ENCODE measurements around the gene EXOSC10. TPM values are rescaled to one million over a fixed set of nuclear protein-coding genes. Genes with fewer than 3 reads are reported as not detected.
"Not testable (repeated sequence)": the region's sequence is repeated elsewhere in the genome, so short reads cannot be mapped to it uniquely, and the experiment has no call there.

EXOSC10 gene
- total RNA-seq, 2 donors from 2014 or later, result 70.2 to 84.6 TPM

DNA sequence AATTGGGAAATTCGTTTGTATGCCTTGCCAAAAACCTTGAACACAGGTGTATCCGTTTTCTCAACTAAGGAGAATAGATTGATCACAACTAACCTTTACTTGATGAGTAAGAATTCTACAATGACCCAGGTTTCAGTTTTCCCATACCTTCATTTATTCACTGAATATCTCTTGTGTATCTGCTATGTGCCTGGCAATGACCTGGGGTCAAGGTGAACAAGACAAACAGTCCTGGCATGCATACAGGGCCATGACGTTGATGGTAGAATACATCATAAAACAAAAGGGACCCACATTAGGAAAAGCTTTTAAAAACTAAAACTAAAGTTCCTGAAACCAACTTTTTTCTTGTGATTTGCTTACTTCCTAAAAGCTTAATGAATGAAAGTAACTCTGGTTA, 32.1 kb upstream of the EXOSC10 start:
- Mint-ChIP-seq H3K27me3 (ENCODE audit: low read depth) (no peaks in the 10 kb centered on the region), H3K4me3 (no peak overlapping the region), H3K36me3 (ENCODE audit: insufficient read depth in 2 of 2) (peaks cover 5 to 11% of the 10 kb centered on the region in 2 donors), H3K27ac (no peak overlapping the region), H3K4me1 (ENCODE audit: low read depth) (no peaks in the 10 kb centered on the region), H3K9me3 (no peaks in the 10 kb centered on the region)
- no peak for ATAC-seq (replicated peaks in 1 of 2)
- DNase-seq, result no peak

GRCh38 chr1:11130406-11130805, 30.7 kb upstream of the EXOSC10 start:
- H3K4me1 Mint-ChIP-seq (ENCODE audit: low read depth), result peaks cover under 1% of the 10 kb centered on the region
- no peaks in the 10 kb centered on the region for H3K9me3 Mint-ChIP-seq
- no peak overlapping the region for H3K27ac Mint-ChIP-seq
- DNase-seq (no peak), ATAC-seq (replicated peaks in 1 of 2) (no peak)
- H3K27me3 Mint-ChIP-seq (ENCODE audit: low read depth), result no peaks in the 10 kb centered on the region
- H3K4me3 Mint-ChIP-seq, result no peak overlapping the region
- H3K36me3 Mint-ChIP-seq (ENCODE audit: insufficient read depth in 2 of 2), result peaks cover 8 to 20% of the 10 kb centered on the region in 2 donors

DNA sequence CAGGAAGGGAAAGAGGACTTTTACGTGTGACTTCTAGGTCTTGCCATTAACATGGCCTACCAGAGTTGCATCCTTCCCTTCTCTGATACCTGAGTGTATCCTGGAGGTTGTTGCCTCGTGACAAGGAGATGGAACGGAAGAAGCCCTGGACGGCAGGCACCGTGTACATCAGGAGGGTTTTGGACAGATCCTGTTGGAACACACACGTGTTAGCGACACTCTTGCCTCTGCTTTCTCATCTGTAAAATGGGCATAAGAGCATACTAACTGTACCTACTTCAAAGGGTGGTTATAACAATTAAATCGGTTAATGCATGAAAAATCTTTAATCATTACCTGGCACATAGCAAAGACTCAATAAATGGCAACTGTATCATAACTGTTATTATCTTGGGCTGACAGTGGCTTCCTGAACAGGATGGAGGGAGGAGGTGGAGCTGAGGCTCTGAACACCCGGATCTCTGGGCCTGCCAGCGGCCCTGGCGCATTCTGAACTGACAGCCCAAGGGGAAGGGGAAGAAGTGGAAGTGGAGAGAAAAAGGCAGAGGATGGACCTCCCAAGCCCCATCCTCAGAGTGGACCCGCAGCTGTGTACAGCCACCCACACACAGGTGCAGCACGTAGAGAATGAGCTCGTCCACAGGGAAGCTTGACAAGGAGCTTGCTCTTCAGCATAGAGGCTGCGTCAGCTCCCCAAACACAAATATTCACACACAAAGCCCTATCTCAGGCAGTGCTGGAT, 30.2 kb upstream of the EXOSC10 start:
- Mint-ChIP-seq H3K4me3 (no peak overlapping the region), H3K27me3 (ENCODE audit: low read depth) (no peaks in the 10 kb centered on the region), H3K36me3 (ENCODE audit: insufficient read depth in 2 of 2) (peaks cover 9 to 24% of the 10 kb centered on the region in 2 donors), H3K27ac (no peak overlapping the region), H3K4me1 (ENCODE audit: low read depth) (peaks cover 6% of the 10 kb centered on the region), H3K9me3 (no peaks in the 10 kb centered on the region)
- no peak for ATAC-seq (replicated peaks in 1 of 2)
- no peak for DNase-seq

- Mint-ChIP-seq H3K36me3 (ENCODE audit: insufficient read depth in 2 of 2) (peaks cover 9 to 31% of the 10 kb centered on the region in 2 donors), H3K4me1 (ENCODE audit: low read depth) (peaks cover 6% of the 10 kb centered on the region), H3K9me3 (no peaks in the 10 kb centered on the region), H3K4me3 (no peak overlapping the region), H3K27me3 (ENCODE audit: low read depth) (no peaks in the 10 kb centered on the region), H3K27ac (no peak overlapping the region)
- DNase-seq (no peak), ATAC-seq (replicated peaks in 1 of 2) (no peak)
Observed at GRCh38 chr1:11126569-11126968, 26.9 kb upstream of the EXOSC10 start.

DNA sequence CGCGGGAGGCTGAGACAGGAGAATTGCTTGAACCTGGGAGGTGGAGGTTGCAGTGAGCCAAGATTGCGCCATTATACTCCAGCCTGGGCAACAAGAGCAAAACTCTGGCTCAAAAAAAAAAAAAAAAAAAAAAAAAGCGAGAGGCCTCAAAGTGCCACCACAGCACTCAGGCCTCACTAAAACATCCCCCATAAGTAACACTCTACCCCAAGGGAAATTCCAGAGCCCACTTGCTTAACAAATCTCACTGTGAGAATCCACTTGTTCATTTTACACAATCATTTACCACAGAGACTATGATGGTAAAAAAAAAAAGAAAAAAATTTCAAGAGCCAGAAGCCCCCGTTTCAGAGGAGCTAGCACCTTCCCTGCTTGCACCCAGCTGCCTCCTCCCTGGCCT, 26.3 kb upstream of the EXOSC10 start:
- H3K9me3 Mint-ChIP-seq, result no peaks in the 10 kb centered on the region
- no peak overlapping the region for H3K4me3 Mint-ChIP-seq
- H3K36me3 Mint-ChIP-seq (ENCODE audit: insufficient read depth in 2 of 2), result peaks cover 9 to 33% of the 10 kb centered on the region in 2 donors
- no peak for DNase-seq
- H3K27me3 Mint-ChIP-seq (ENCODE audit: low read depth), result no peaks in the 10 kb centered on the region
- H3K4me1 Mint-ChIP-seq (ENCODE audit: low read depth), result peaks cover 6% of the 10 kb centered on the region
- H3K27ac Mint-ChIP-seq, result no peak overlapping the region
- ATAC-seq (replicated peaks in 1 of 2), result peak; percentile 18 to 42

DNA sequence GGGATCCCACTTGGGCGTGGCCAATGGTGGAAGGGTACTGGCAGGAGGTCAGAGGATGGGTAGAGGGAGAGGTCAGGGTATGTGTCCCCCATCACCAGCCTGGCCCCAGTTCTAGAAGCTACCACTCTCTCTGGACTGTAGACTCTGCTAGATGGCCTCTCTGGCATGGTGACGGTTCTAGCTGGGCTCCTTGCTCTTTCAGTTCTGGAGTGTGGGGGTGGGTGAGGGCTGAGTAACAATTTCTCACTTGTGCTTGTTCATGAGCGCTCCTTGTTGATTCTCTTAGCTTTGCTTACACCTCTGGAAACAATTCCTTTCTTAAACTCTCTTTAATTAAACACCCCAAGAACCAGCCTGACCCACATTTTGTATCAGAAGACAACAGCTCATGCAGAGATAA, 25.3 kb upstream of the EXOSC10 start:
- no peaks in the 10 kb centered on the region for H3K9me3 Mint-ChIP-seq
- DNase-seq (no peak), ATAC-seq (replicated peaks in 1 of 2) (no peak)
- H3K27me3 Mint-ChIP-seq (ENCODE audit: low read depth), result no peaks in the 10 kb centered on the region
- H3K27ac Mint-ChIP-seq, result peak overlapping the region; percentile 72
- H3K4me3 Mint-ChIP-seq, result no peak overlapping the region
- peaks cover 9 to 32% of the 10 kb centered on the region in 2 donors for H3K36me3 Mint-ChIP-seq (ENCODE audit: insufficient read depth in 2 of 2)
- H3K4me1 Mint-ChIP-seq (ENCODE audit: low read depth), result peaks cover 6% of the 10 kb centered on the region

DNA sequence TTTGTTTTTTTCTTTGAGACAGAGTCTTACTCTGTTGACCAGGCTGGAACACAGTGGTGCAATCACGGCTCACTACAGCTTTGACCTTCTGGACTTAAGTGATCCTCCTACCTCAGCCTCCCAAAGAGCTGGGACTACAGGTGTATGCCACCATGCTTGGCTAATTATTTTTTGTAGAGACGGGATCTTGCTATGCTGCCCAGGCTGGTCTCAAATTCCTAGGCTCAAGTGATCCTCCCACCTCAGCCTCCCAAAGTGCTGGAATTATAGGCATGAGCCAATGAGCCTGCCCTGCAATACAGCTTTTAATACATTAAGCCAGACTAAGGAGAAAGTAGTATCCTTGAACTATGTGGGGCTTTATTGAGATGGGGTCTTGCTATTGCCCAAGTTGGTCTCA, 16.6 kb upstream of the EXOSC10 start:
- ATAC-seq (replicated peaks in 1 of 2) (no peak), DNase-seq (no peak)
- H3K27me3 Mint-ChIP-seq (ENCODE audit: low read depth), result no peaks in the 10 kb centered on the region
- H3K27ac Mint-ChIP-seq, result no peak overlapping the region
- H3K4me3 Mint-ChIP-seq, result no peak overlapping the region
- peaks cover 1 to 17% of the 10 kb centered on the region in 2 donors for H3K36me3 Mint-ChIP-seq (ENCODE audit: insufficient read depth in 2 of 2)
- no peaks in the 10 kb centered on the region for H3K4me1 Mint-ChIP-seq (ENCODE audit: low read depth)
- H3K9me3 Mint-ChIP-seq, result no peaks in the 10 kb centered on the region

GRCh38 chr1:11114966-11115365, 15.3 kb upstream of the EXOSC10 start:
- Mint-ChIP-seq H3K36me3 (ENCODE audit: insufficient read depth in 2 of 2) (peaks cover 3 to 15% of the 10 kb centered on the region in 2 donors), H3K27ac (peak overlapping the region; percentile 17), H3K9me3 (no peaks in the 10 kb centered on the region)

GRCh38 chr1:11109047-11109760, 9.5 kb upstream of the EXOSC10 start:
- Mint-ChIP-seq H3K9me3 (no peaks in the 10 kb centered on the region), H3K36me3 (ENCODE audit: insufficient read depth in 2 of 2) (peaks cover 3 to 12% of the 10 kb centered on the region in 2 donors), H3K27me3 (ENCODE audit: low read depth) (no peaks in the 10 kb centered on the region), H3K4me3 (no peak overlapping the region), H3K27ac (no peak overlapping the region), H3K4me1 (ENCODE audit: low read depth) (no peaks in the 10 kb centered on the region)
- no peak for DNase-seq
- ATAC-seq (replicated peaks in 1 of 2), result no peak

More at GRCh38 chr1:11114966-11115365, 15.3 kb upstream of the EXOSC10 start:
- Mint-ChIP-seq H3K4me3 (no peak overlapping the region), H3K27me3 (ENCODE audit: low read depth) (no peaks in the 10 kb centered on the region), H3K4me1 (ENCODE audit: low read depth) (no peaks in the 10 kb centered on the region)
- no peak for DNase-seq
- ATAC-seq (replicated peaks in 1 of 2), result no peak

DNA sequence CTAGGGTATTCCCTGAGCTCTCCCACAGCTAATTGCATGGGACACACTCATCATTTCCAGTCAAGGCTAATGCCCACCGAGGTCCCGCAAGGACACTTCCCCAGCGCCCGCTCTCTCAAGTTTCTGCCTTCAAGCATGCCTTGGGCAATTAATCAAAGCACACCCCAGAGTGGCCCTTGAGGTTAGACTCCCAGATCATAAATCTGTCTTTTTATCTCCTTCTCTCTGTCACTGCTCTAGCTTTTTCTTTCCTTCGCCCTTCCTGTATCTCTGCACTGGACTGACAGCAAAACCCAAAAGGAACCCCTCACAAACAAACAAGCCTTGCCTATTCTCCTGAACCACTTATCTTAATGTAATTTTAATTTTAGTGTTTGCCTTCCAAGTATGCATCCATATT, 7.9 kb upstream of the EXOSC10 start:
- no peak for ATAC-seq (replicated peaks in 1 of 2)
- H3K27me3 Mint-ChIP-seq (ENCODE audit: low read depth), result no peaks in the 10 kb centered on the region
- DNase-seq, result no peak
- H3K4me1 Mint-ChIP-seq (ENCODE audit: low read depth), result no peaks in the 10 kb centered on the region
- H3K4me3 Mint-ChIP-seq, result no peak overlapping the region
- peak overlapping the region; percentile 69 for H3K27ac Mint-ChIP-seq
- no peaks in the 10 kb centered on the region for H3K9me3 Mint-ChIP-seq
- H3K36me3 Mint-ChIP-seq (ENCODE audit: insufficient read depth in 2 of 2), result peaks cover 3 to 10% of the 10 kb centered on the region in 2 donors

- H3K4me3 Mint-ChIP-seq, result no peak overlapping the region
- peaks cover 2 to 8% of the 10 kb centered on the region in 2 donors for H3K36me3 Mint-ChIP-seq (ENCODE audit: insufficient read depth in 2 of 2)
- no peak for ATAC-seq (replicated peaks in 1 of 2)
- no peak for DNase-seq
- H3K9me3 Mint-ChIP-seq, result no peaks in the 10 kb centered on the region
- H3K4me1 Mint-ChIP-seq (ENCODE audit: low read depth), result no peaks in the 10 kb centered on the region
- H3K27ac Mint-ChIP-seq, result no peak overlapping the region
- H3K27me3 Mint-ChIP-seq (ENCODE audit: low read depth), result no peaks in the 10 kb centered on the region
Observed at GRCh38 chr1:11105586-11105985, 5.9 kb upstream of the EXOSC10 start.

DNA sequence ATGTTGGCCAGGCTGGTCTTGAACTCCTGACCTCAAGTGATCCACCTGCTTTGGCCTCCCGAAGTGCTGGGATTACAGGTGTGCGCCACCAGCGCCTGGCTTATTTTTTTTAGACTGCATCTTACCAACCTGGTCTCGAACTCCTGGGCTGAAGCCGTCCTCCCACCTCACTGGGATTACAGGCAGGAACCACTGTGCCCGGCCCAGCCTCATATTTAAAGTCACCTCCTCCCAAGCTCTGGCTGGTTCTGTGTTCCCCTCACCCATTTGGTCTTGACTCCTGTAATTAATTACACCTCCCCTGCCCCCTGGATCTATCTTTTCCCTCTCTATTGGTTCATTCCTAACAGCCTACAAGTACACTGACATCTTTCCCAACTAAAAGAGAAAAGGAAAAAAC, 1.7 kb upstream of the EXOSC10 start:
- DNase-seq (no peak), ATAC-seq (replicated peaks in 1 of 2) (no peak)
- H3K4me1 Mint-ChIP-seq (ENCODE audit: low read depth), result peaks cover 14% of the 10 kb centered on the region
- H3K9me3 Mint-ChIP-seq, result no peaks in the 10 kb centered on the region
- no peak overlapping the region for H3K4me3 Mint-ChIP-seq
- peak overlapping the region; percentile 12 for H3K27ac Mint-ChIP-seq
- H3K36me3 Mint-ChIP-seq (ENCODE audit: insufficient read depth in 2 of 2), result peaks cover 4 to 5% of the 10 kb centered on the region in 2 donors
- H3K27me3 Mint-ChIP-seq (ENCODE audit: low read depth), result no peaks in the 10 kb centered on the region

DNA sequence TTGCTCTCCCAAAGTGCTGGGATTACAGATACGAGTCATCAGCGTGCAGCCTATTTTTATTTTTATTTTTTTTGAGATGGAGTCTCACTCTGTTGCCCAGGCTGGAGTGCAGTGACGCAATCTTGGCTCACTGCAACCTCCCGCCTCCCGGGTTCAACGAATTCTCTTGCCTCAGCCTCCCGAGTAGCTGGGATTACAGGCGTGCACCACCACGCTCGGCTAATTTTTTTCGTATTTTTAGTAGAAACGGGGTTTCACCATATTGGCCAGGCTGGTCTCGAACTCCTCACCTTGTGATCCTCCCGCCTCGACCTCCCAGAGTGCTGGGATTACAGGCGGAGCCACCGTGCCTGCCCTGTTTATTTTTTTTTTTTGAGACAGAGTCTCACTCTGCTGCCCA, 1.1 kb upstream of the EXOSC10 start:
- peaks cover 14% of the 10 kb centered on the region for H3K4me1 Mint-ChIP-seq (ENCODE audit: low read depth)
- H3K36me3 Mint-ChIP-seq (ENCODE audit: insufficient read depth in 2 of 2); DNase-seq; H3K27ac Mint-ChIP-seq; H3K4me3 Mint-ChIP-seq; H3K9me3 Mint-ChIP-seq; ATAC-seq (replicated peaks in 1 of 2); H3K27me3 Mint-ChIP-seq (ENCODE audit: low read depth): not testable (repeated sequence)
